NCI-H446 (cell line): ENCODE data around the gene HHAT.
"Not testable (repeated sequence)": the region's sequence is repeated elsewhere in the genome, so short reads cannot be mapped to it uniquely, and the experiment has no call there.

ENCODE experiments used
- DNase-seq, 2 experiments: peaks; one replicate each; lab custom pipeline; 2025; lab: John Stamatoyannopoulos, UW

Gene HHAT

DNA sequence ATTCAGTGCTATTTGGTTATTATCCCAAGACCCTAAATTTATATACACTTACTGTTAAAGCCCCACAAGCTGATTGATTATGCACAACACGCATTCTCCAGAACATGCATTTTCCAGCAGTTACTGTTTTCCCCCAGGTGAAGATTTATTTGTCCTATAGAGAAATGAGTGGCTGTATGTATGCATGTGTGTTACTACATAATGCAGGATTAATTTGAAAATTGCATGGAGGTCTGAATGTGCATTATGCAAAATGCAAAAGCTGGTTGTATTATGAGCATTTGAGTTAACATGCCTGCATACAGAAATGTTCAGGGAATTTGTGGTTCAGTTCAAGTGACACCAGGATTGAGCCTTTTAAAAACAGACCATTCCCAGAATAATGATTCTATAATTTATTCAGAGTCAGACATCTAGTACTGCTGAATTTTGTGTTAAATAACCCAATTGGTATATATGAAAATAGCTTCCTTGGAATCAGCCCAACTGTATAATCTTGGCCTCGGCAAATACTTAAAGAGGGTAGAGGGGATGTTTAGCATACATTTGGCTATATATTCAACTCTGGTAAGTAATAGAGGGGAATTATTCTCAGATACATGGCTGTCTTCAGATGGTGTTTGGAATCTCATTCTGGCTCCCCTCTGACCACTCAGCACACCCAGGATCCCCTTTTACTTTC lies 320.0 kb downstream of the HHAT start:
- no peak for DNase-seq

DNA sequence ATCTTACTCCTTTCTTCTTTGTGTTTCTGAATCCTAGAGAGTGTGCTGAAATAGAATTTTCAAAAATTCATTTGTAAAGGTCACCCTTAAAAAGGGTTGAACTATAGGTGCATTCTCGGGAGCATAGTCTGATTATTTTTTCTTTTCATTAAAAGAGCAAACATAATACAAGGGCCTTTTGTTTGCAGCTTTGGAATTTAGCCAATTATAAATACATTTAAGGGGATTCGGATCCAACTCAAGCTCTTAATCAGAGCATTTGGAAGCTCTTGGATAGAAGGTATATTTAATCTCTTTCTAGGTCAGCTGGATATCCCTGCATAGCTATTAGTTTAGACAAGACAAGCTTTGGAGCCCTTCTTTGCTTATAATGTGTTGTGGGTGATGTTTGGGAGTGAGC lies 321.7 kb downstream of the HHAT start:
- DNase-seq = no peak

DNA sequence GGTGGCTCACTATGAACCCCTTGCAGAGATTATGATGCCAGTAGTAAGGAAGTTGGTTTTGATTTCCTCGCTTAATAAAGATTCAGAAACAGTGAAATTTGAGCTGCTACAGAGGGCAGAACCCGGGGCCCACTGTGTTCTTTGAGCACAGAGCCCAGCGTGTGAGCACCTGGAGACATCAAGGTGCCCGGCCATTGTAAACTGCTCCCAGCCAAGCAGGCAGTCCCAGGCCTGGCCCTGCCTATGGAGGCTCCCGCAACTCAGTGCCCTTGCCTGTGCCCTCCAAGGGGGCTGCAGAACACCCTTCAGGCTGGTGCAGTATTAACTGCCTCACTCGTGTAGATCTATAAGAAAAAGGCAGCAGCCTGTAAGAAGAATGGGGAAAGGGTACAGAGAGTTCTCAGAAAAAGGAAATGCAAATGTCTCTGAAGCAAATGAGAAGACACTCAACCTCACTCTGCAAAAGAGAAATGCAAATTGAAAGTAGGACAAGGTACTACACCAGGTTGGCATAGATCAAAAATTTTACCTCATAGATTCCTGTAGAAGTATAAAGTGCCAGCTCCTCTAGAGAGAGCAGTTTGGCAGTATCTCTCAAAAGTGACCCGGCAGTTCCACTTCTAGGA lies 323.7 kb downstream of the HHAT start:
- DNase-seq = no peak

DNA sequence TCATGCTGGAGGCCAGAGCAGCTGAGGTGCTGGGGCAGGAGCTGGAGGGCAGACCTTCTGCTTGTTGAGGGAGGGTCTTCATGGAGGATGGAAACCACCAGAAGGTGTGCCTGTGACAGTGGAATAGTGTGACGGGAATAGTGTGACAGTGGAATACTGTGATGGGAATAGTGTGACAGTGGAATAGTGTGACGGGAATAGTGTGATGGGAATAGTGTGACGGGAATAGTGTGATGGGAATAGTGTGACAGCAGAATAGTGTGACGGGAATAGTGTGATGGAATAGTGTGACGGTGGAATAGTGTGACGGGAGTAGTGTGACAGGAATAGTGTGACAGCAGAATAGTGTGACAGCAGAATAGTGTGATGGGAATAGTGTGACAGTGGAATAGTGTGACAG lies 325.1 kb downstream of the HHAT start:
- no peak for DNase-seq

DNA sequence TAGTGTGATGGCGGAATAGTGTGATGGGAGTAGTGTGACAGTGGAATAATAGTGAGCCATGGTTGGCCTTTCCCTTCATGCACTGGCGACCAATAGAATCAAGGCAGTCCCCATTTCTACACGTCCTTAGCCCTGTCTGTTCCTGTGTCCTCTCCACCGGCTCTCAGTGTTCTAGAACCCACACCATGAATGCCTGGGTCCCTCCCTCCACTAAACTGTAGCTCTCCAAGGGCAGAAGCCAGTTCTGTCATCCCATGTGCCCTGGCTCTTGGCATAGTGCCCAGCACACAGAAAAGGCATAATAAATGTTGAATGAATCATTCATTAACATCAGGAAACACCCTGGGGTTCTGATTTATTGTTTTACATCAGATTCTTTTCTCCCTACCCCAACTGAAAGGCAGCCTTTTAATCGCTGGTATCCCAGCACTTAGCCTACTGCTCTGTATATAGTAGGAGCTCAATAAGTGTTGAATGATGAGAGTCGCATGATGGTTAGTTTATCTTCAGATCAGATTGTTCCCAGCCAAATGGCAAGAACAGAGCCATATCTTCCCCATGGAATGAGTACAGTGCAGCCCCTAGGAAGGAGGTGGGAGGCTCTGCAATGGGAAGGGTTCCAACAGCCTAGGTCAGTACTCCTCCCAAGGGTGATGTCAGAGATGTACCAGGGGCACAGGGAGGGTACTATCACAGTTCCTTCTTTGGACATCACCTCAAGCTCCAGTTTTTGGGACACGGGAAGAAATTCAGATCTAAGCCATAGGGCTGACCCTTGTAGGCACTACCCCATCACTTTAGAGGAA lies 325.7 kb downstream of the HHAT start:
- DNase-seq = no peak

DNA sequence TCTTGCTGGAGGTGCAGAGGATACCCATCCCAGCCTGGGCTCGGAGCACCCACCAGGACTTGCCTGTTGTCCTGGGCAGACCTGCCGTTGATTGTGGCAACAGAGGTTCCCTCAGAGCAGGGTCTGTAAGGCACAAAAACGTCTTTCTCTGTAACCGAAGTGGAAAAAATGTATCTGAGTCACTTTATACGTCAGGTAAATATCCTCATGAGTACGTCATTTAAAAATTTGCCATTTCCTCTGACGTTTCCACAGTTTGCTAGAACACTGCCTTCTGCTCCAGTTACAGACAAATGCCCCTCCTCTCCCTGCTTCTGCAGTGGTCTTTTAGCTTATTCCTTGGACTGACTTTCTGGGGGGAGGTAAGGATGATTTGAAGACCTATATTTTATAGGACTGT lies 326.8 kb downstream of the HHAT start:
- DNase-seq = no peak

DNA sequence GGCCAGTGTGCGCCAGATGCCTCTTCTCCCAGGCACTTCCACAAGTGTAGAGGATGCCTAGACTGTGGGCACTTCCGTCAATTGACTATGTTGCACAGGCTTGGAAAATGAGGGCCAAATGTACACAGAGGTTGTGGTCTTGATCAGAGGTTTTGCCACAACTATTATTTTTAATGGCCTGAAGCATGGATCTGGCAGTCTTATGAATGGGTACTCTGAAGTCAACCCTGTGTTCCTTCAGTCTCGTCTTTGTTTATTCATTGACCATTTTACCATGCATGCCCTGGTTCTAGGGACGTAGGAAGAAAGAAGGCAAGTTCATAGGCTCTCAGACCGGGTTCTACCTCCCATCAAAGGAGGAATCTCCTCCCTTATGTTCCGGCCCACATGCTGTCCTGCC lies 329.1 kb downstream of the HHAT start:
- DNase-seq = no peak

DNA sequence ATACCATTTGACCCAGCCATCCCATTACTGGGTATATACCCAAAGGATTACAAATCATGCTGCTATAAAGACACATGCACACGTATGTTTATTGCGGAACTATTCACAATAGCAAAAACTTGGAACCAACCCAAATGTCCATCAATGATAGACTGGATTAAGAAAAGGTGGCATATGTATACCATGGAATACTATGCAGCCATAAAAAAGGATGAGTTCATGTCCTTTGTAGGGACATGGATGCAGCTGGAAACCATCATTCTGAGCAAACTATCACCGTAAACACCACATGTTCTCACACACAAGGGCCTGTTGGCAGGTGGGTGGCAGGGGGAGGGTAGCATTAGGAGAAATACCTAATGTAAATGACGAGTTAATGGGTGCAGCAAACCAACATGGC lies 332.8 kb downstream of the HHAT start:
- not testable (repeated sequence) for DNase-seq

DNA sequence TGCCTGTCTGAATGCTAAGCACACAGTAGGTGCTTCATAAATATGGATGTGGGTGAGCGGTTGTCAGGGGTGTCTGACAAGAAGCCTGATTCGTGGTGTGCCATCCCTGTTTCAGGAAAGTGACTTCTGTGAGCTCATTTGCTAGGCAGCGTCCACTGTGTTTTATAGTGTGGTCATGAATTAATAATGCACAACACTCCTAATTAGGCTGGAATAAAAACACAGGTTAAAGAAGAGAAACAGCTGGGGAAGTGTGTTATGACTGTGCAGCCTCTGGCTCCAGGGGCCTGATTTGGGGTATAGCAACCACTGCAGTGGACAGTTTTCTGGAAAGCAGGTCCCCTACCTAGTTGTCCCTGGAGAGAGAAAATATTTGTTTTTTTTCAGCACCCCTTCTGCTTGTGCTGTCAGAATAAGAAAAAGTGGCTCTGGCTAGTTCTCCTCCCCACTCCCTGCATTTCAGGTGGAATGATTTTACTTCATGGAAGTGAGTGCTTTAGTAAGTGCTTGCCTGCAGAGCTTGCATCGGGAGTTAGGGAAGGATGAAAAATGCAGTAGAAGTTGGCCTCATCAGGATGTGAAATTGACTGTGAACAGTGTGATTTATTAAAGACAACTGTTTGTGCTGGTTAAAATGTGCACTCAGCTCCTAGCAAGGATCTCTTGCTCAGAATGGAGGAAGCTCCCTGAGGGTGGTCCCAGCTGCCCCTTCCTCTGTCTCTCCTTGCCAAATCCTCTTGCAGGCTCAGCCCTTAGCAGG lies 333.8 kb downstream of the HHAT start:
- no peak for DNase-seq

DNA sequence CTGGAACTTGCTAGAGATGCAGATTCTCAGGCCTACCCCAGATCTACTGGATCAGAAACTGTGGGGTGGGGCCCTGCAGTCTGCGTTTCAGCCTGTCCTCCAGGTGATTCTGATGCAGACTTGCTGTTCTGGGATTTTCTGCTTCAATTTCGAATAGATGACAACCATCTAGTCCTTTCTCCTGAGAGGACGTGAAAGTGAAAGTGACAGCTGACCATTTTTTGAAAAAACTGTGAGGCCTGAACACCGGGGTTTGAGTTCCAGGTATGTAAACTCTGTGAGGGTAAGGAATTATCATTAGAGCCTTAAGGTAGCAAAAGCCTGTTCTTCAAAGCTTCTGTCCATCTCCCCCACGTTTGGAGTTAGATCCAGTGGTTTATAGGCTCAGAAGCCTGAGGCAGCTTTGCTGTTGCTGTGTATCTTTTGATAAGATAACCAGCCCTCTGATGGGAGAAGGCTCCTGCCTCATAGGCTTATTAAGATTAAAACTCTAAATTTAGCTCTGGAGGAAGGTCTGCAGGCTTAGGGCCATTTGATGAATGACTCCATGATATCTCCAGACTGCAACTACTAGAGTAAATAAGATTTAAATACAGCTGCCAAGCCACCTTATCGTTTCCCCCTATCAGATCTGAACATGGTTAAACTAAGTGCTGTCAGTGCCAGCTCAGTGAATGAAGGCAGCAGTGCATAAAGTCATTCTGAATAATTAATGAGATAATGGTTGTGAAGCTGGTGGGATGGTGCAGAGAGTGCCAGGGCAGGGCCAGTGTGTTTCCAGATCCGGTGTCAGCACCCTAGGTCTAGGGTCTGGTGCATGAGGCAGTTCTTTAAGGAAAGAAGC lies 335.2 kb downstream of the HHAT start:
- DNase-seq = peak in 1 of 2 experiments; percentile 43

DNA sequence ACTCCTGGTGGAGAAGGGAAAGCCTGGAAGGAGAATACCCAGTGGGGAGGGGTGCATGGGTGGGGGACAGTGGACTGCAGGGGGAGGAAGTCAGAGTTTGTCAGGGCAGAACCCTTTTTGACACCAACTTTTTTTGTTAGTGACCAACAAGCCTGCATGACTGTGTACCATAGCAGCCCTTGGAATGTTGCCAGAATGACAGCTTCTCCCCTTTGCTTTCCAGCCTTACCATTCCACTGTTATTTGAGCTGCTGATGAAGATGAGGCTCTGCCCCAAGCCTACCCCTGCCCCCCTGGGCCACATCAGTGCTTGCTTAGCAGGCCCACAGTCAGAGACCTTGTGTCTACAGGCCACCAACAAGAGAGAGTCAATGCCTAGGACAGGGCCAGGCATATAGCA lies 341.2 kb downstream of the HHAT start:
- DNase-seq = peak in 1 of 2 experiments; percentile 43

DNA sequence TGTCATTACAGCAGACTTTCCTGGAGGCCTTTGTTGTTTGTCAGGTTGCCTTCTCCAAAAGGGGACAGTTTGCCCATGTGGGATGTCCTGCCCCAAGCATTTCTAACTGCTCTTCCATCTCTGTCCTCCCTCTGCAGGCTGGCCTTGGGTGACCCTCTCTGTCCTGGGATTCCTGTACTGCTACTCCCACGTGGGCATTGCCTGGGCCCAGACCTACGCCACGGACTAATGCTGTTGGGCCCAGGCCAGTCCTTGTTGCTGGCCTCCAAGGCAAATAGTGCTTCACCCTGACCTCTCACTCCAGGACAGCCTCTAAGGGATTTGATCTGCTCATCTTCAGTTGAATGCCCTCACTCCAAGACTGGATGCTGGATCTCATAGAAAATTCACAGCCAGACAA lies 345.4 kb downstream of the HHAT start:
- no peak for DNase-seq

DNA sequence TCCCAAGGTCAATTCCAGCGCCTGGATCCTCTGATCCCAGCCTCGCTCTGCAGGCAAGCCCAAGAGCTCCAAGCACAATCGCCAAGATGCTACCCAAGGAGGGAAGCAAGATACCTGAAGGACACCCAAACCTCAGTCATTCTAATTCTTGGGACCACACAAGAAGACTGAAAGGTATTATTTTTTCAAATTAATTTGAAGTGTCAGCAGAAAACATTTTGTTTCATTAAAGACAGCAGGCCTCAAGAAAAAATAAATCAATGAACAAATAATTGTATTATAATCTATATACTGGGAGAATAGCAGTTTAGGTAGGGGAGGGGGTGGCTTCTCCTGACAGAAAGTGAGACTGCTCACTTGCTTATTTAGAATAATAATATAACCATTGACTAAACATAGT lies 347.8 kb downstream of the HHAT start:
- DNase-seq = no peak

DNA sequence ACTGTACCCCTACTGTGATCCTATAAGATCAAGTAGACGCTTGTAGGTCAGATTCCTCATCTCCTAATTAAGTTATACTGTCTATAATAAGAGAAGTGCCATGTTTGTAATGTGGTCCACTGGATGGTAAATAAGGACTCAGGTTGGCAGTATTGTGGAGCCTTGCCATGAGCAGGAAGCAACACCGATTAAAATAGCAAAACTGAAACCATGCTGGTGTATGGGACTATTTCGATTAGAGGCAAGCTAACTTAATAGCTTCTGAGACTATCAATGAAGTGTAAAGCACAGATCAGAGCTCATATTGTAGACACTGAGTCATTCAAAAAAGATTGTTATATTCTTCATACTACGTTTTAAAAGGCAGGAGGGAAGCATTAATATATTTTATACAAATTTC lies 348.8 kb downstream of the HHAT start:
- no peak for DNase-seq

DNA sequence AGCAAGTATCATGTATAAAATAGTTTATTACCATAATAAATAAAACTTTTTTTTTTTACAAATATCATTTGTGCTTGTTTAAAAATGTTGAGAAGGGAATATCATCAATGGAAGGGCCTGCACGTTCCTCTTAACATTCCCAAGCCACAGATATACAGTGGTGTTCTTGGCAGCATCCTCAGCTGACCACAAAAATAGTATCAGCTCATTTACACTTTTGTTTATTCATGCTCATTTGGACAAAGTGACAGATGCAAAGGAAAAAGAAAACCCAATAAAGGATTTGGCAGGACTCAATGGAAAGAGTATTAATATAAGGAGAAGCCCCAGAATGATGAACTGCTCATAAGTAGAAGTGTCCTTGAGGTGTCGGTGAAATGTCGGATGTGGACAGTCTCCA lies 349.6 kb downstream of the HHAT start:
- no peak for DNase-seq

DNA sequence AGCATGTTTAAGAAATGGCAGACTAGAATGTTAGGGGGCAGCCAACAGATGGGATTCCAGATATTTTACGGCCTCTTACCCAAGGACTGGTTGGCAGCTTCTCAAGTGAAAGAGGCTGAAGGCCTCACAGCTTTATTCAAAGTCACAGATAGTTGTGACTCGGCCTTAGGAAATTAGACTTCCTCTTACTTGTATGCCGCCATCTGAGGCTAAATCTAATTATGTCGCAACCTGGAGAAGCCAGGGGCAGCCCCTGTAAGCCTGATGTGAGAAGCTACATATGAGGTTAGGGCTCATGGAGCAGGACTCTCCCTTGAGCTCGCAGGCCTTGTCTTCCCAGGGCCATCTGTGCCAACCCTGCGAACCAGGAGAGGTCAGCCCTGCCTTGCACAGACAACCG lies 352.5 kb downstream of the HHAT start:
- no peak for DNase-seq

DNA sequence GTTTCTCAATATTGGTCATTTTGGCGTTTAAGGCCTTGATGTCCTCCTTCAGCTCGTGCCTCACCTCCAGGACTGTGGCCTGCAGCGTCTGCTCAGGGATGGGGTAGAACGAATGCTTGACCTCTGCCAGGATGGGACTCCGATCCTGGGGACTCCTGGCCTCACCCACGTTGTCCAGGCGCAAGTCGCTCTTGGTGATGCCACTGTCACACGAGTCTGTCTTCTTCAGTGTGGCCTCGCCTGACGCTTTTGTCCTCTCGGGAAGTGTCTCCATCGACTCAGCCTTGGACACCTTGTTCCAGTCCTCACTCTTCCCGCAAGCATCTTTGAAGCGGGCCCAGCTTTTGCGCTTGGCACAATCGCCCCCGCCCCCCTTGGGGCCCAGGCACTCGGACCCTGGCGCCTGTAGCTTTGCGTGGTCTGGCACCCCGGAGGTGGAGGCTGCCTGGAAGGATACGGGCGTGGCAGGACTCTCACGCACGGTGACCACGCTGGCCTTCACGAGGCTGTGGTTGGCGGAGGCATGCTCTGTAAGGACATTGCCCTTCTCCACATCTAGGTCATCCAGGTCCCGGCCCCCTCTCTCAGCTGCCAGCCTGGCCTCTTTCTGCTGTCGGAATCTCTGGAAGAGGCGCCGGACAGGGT lies 354.8 kb downstream of the HHAT start:
- DNase-seq = no peak

DNA sequence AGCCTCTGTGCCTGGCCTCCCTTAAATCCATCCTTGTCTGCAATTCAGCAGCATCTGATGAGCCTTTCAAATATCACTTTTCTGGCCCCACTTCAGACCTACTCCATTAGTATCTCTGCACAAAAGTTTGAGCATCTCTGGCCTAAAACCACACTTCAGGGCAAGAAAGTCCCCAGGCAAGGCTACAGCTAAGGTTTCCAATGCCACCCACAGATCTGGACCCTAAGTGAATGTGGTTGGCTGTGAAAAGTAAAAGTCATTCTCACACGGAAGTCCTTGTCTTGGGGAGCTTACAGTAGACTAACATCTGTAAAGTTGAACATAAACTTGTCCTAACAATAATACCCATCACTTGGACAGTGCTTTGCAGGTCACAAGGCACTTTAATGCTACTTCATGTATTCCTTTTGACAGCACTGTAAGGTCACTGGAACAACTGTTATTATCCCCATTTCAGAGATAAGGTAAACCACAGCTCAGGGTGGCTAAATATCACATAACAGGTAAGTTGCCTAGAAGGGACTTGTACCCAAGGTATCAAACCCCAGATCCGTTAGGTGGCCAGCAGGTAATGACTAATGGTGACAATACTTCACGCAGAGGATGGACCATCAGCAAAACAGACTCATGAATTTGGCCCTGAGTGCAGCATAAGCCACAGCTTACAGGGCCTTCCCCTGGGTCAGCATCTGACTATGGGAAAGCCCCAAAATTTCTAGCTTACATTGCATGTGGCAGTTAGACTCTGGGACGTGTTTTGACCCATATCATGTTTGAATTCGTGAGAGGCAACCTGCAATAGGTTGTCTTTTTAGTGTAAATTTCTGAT lies 356.0 kb downstream of the HHAT start:
- DNase-seq = no peak

DNA sequence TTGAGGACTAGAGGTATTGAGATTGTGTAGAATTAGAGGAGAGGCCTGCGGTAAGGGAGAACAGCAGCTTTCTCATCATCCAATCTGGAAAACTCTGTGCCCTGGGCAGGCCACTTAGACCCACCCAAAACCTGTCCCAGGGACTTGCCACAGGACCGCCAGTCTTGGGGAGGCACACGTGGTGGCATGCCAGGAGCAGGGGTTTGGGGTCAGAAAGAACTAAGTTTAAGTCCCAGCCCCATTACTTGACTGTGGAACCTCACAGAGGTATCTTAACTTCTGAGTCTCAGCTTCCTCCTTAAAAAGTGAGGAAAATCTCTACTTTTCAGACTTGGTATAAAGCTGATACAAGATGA lies 356.6 kb downstream of the HHAT start:
- no peak for DNase-seq

DNA sequence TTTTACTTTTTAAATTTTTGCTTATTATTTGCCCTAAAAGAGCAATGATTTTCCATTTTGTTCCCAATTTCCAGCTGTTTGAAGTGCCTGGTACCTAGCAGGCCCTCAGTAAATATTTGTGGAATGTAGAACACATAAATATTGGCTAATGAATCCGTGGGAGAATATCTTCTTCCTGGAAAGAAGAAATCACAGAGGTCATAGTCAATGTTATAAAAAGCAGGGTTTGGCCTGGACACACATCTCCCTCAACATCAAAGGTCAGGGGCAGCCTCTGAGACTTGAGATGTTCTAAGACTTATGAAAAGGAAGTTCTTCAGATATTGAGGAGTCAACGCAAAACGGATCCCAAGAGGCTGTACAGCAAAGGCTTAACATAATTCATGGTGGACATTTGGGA lies 358.1 kb downstream of the HHAT start:
- no peak for DNase-seq
